ENCODE measurements around the gene PLXDC2. TPM values are rescaled to one million over a fixed set of nuclear protein-coding genes. Genes with fewer than 3 reads are reported as not detected.

Gene PLXDC2
- total and polyA plus RNA-seq, 2 experiments from 2014 or later = 13.5 to 19.4 TPM

GRCh38 chr10:20115894-20116293 is 299.7 kb downstream of the PLXDC2 start:
- DNase-seq (ENCODE audit: low spot score) = peak; percentile 65
- Histone ChIP-seq H3K27ac (ENCODE audit: low read depth) (no peak overlapping the region), H4K20me1 (replicated peaks; ENCODE audit: insufficient read depth) (no peaks in the 10 kb centered on the region), H3K4me1 (ENCODE audit: insufficient read depth) (peaks cover 39% of the 10 kb centered on the region), H3F3A (replicated peaks; ENCODE audit: low read depth) (no peaks in the 10 kb centered on the region), H3K4me3 (peak overlapping the region; percentile 4; the same call in 1 of the 2 replicates), H2AFZ (no peak overlapping the region), H3K36me3 (ENCODE audit: insufficient read depth) (no peaks in the 10 kb centered on the region), H3K79me2 (replicated peaks; ENCODE audit: insufficient read depth) (no peaks in the 10 kb centered on the region), H3K27me3 (ENCODE audit: insufficient read depth) (no peaks in the 10 kb centered on the region), H3K4me2 (peak overlapping the region; percentile 13; the same call in 1 of the 2 replicates), H3K9me2 (ENCODE audit: insufficient read depth) (no peaks in the 10 kb centered on the region)
- no peaks in the 10 kb centered on the region; the same call in 2 of the 3 replicates for H3K9me3 Mint-ChIP-seq
- H3K36me3 Mint-ChIP-seq (ENCODE audit: low read depth) = peaks cover 17% of the 10 kb centered on the region; the same call in 2 of the 3 replicates
- H3K4me3 Mint-ChIP-seq = peak overlapping the region; percentile 6; the same call in 2 of the 3 replicates
- TF ChIP-seq ZNF331 (CRISPR knock-in tag; IDR thresholded peaks at IDR 0.05; ENCODE audit: low read depth) (no peak), REST (IDR thresholded peaks at IDR 0.05; ENCODE audit: unreplicated experiment) (no peak), POLR2AphosphoS5 (IDR thresholded peaks at IDR 0.05; ENCODE audit: low read depth) (no peak), EZH2 (IDR thresholded peaks at IDR 0.05; ENCODE audit: low read depth, unreplicated experiment) (no peak), STAT1 (IDR thresholded peaks at IDR 0.05; ENCODE audit: unreplicated experiment) (no peak), EZH2phosphoT487 (IDR thresholded peaks at IDR 0.05; ENCODE audit: unreplicated experiment) (no peak), ZNF462 (CRISPR knock-in tag; IDR thresholded peaks at IDR 0.05) (no peak; the same call in 1 of the 2 replicates), ZNF114 (CRISPR knock-in tag; IDR thresholded peaks at IDR 0.05) (no peak), NANOG (IDR thresholded peaks at IDR 0.05; ENCODE audit: borderline replicate concordance) (no peak), JUNB (IDR thresholded peaks at IDR 0.05; ENCODE audit: unreplicated experiment) (no peak), ETS1 (IDR thresholded peaks at IDR 0.05) (no peak), CTCF (conservative IDR thresholded peaks at IDR 0.05; ENCODE audit: low read depth in 2 of 2) (no peak), CREB1 (CRISPR knock-in tag; IDR thresholded peaks at IDR 0.05; ENCODE audit: low read depth) (no peak)
- peak; percentile 82 for ATAC-seq
- peaks cover 10% of the 10 kb centered on the region for H3K27me3 Mint-ChIP-seq (ENCODE audit: insufficient read depth, low read depth, poor library complexity)
- H3K4me1 Mint-ChIP-seq = peaks cover 61% of the 10 kb centered on the region
- H3K27ac Mint-ChIP-seq = peak overlapping the region; percentile 67; the same call in 1 of the 2 replicates
